ENCODE data around the gene EIF3A.

DNA sequence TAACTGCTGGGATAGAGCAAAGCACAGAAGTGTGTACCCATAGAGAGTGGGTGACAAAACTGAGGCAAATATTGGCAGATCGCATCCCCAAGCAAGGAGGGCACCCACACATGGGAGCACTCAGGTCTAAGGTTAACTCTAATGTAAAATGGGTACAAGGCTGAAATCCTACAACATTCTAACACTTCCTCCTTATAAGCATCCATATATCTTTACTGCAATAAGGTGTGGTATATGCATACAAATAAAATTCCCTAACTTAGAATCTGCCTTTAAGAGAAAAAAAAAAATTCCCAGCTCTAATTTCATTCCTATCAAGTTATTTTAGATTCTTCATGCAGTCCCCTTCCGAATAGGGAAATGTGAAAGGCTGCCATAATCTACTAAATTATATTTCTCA, 18.7 kb downstream of the EIF3A start:
- TF ChIP-seq, protein P1, sequence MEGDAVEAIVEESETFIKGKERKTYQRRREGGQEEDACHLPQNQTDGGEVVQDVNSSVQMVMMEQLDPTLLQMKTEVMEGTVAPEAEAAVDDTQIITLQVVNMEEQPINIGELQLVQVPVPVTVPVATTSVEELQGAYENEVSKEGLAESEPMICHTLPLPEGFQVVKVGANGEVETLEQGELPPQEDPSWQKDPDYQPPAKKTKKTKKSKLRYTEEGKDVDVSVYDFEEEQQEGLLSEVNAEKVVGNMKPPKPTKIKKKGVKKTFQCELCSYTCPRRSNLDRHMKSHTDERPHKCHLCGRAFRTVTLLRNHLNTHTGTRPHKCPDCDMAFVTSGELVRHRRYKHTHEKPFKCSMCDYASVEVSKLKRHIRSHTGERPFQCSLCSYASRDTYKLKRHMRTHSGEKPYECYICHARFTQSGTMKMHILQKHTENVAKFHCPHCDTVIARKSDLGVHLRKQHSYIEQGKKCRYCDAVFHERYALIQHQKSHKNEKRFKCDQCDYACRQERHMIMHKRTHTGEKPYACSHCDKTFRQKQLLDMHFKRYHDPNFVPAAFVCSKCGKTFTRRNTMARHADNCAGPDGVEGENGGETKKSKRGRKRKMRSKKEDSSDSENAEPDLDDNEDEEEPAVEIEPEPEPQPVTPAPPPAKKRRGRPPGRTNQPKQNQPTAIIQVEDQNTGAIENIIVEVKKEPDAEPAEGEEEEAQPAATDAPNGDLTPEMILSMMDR (IDR thresholded peaks at IDR 0.05) = no peak
- no peak for TF ChIP-seq POLR2A (IDR thresholded peaks at IDR 0.05)

Data from tibial nerve (tissue), 3 donors.